WERI-Rb-1 (cell line): ENCODE measurements around the gene TBCD.

Experiments used
- DNase-seq: peaks from one replicate; pipeline ENCODE4 v3.0.0-alpha.2; 2020
- H3K27ac ChIP-seq: fragments of 250-450 bp; sonication (Bioruptor Pico); 2 replicates; pipeline ENCODE4 v1.5.1; 2020; ENCODE audit warnings: mild to moderate bottlenecking, moderate library complexity
- H3K27me3 ChIP-seq: fragments of 250-450 bp; sonication (Bioruptor Pico); 2 replicates; pipeline ENCODE4 v1.5.1; 2021; ENCODE audit warnings: mild to moderate bottlenecking, low read depth, moderate library complexity; ENCODE audit not compliant: insufficient read depth, severe bottlenecking
- H3K36me3 ChIP-seq: fragments of 250-450 bp; sonication (Bioruptor Pico); 2 replicates; pipeline ENCODE4 v1.5.1; 2020; ENCODE audit warnings: mild to moderate bottlenecking, moderate library complexity
- H3K4me3 ChIP-seq: 2 replicates; pipeline ENCODE4 v1.5.1; 2011; ENCODE audit warnings: low read depth, mild to moderate bottlenecking, control low read depth, low read length
- H3K9me3 ChIP-seq: fragments of 250-450 bp; sonication (Bioruptor Pico); 2 replicates; pipeline ENCODE4 v1.5.1; 2021; ENCODE audit warnings: mild to moderate bottlenecking, moderate library complexity; ENCODE audit not compliant: severe bottlenecking
- CTCF ChIP-seq: IDR thresholded peaks from 2 replicates; pipeline ENCODE4 v1.5.1; 2011; ENCODE audit warnings: low read depth, mild to moderate bottlenecking, control low read depth, inconsistent platforms, low read length

The TBCD gene

GRCh38 chr17:82901856-82902255 is 150.0 kb downstream of the TBCD start:
- no peak overlapping the region for H3K4me3 ChIP-seq
- peaks cover 70% of the 10 kb centered on the region for H3K36me3 ChIP-seq
- H3K9me3 ChIP-seq, result no peaks in the 10 kb centered on the region
- H3K27ac ChIP-seq, result no peak overlapping the region; the same call in 1 of the 2 replicates
- H3K27me3 ChIP-seq, result no peaks in the 10 kb centered on the region
- no peak for TF ChIP-seq CTCF
- DNase-seq, result no peak

- no peaks in the 10 kb centered on the region for H3K9me3 ChIP-seq
- H3K36me3 ChIP-seq, result peaks cover 76% of the 10 kb centered on the region
- no peak for TF ChIP-seq CTCF
- no peaks in the 10 kb centered on the region for H3K27me3 ChIP-seq
- no peak overlapping the region for H3K4me3 ChIP-seq
- H3K27ac ChIP-seq, result no peak overlapping the region; the same call in 1 of the 2 replicates
- DNase-seq, result no peak
Measured at GRCh38 chr17:82902972-82903874, 151.4 kb downstream of the TBCD start.

- peaks cover 78% of the 10 kb centered on the region for H3K36me3 ChIP-seq
Measured at GRCh38 chr17:82905130-82905529, 153.3 kb downstream of the TBCD start.

GRCh38 chr17:82907797-82908542 is 156.1 kb downstream of the TBCD start:
- H3K27ac ChIP-seq, result no peak overlapping the region
- DNase-seq, result no peak
- H3K27me3 ChIP-seq, result no peaks in the 10 kb centered on the region
- no peak overlapping the region for H3K4me3 ChIP-seq
- peaks cover 74% of the 10 kb centered on the region for H3K36me3 ChIP-seq
- no peak for TF ChIP-seq CTCF
- no peaks in the 10 kb centered on the region for H3K9me3 ChIP-seq

More at GRCh38 chr17:82905130-82905529, 153.3 kb downstream of the TBCD start:
- Histone ChIP-seq H3K27me3 (no peaks in the 10 kb centered on the region), H3K4me3 (no peak overlapping the region), H3K27ac (no peak overlapping the region), H3K9me3 (no peaks in the 10 kb centered on the region)
- TF ChIP-seq CTCF, result no peak
- DNase-seq, result no peak

- H3K36me3 ChIP-seq, result peaks cover 75% of the 10 kb centered on the region
- TF ChIP-seq CTCF, result no peak
- no peak for DNase-seq
Measured at GRCh38 chr17:82908543-82909160, 156.8 kb downstream of the TBCD start.

More at GRCh38 chr17:82908543-82909160, 156.8 kb downstream of the TBCD start:
- Histone ChIP-seq H3K9me3 (no peaks in the 10 kb centered on the region), H3K27me3 (no peaks in the 10 kb centered on the region), H3K27ac (no peak overlapping the region), H3K4me3 (no peak overlapping the region)
